HEK293 (cell line): ENCODE data around the gene UNC5B.
A peak's percentile ranks its signal among the peaks of the same experiment; 100 is the strongest.

Source experiments
- ATF2 ChIP-seq: fragments of 450-650 bp; formaldehyde crosslinking; IDR thresholded peaks from 2 replicates; pipeline ENCODE4 v1.5.1; 2016; ENCODE audit warnings: missing biosample characterization, missing genetic modification characterization, low read depth
- FEZF1 ChIP-seq: fragments of 450-650 bp; formaldehyde crosslinking; IDR thresholded peaks from 2 replicates; pipeline ENCODE4 v1.5.1; 2016; ENCODE audit warnings: missing biosample characterization, missing genetic modification characterization
- HOXA7 ChIP-seq: sonication (generic); formaldehyde crosslinking; IDR thresholded peaks from 2 replicates; pipeline ENCODE4 v1.8.1; 2022; ENCODE audit warnings: missing genetic modification reagents, borderline replicate concordance
- KLF16 ChIP-seq: fragments of 450-650 bp; formaldehyde crosslinking; IDR thresholded peaks from 2 replicates; pipeline ENCODE4 v1.5.1; 2017; ENCODE audit warnings: missing biosample characterization, missing genetic modification characterization
- ZBTB10 ChIP-seq: fragments of 450-650 bp; formaldehyde crosslinking; IDR thresholded peaks from 2 replicates; pipeline ENCODE4 v1.5.1; 2016; ENCODE audit warnings: missing biosample characterization, missing genetic modification characterization
- ZNF114 ChIP-seq: fragments of 450-650 bp; formaldehyde crosslinking; IDR thresholded peaks from 2 replicates; pipeline ENCODE4 v1.5.0; 2017; ENCODE audit warnings: missing biosample characterization, missing genetic modification characterization
- ZNF132 ChIP-seq: fragments of 450-650 bp; formaldehyde crosslinking; IDR thresholded peaks from 2 replicates; pipeline ENCODE4 v1.5.1; 2017; ENCODE audit warnings: missing biosample characterization, missing genetic modification characterization, borderline replicate concordance
- ZNF140 ChIP-seq: fragments of 450-650 bp; formaldehyde crosslinking; IDR thresholded peaks from 2 replicates; pipeline ENCODE4 v1.5.1; 2016; ENCODE audit warnings: missing biosample characterization, missing genetic modification characterization
- ZNF155 ChIP-seq: fragments of 450-650 bp; formaldehyde crosslinking; IDR thresholded peaks from 2 replicates; pipeline ENCODE4 v1.5.1; 2016; ENCODE audit warnings: missing biosample characterization, missing genetic modification characterization
- ZNF174 ChIP-seq: fragments of 450-650 bp; formaldehyde crosslinking; IDR thresholded peaks from 2 replicates; pipeline ENCODE4 v1.5.0; 2017; ENCODE audit warnings: missing biosample characterization, mild to moderate bottlenecking, missing genetic modification characterization
- ZNF184 ChIP-seq: fragments of 450-650 bp; IDR thresholded peaks from 2 replicates; pipeline ENCODE4 v1.5.1; 2018; ENCODE audit warnings: missing biosample characterization, mild to moderate bottlenecking, missing genetic modification characterization
- ZNF19 ChIP-seq: fragments of 450-650 bp; formaldehyde crosslinking; IDR thresholded peaks from 2 replicates; pipeline ENCODE4; 2016; ENCODE audit warnings: missing biosample characterization, missing genetic modification characterization, low read depth
- ZNF23 ChIP-seq: fragments of 450-650 bp; formaldehyde crosslinking; IDR thresholded peaks from 2 replicates; pipeline ENCODE4 v1.5.1; 2016; ENCODE audit warnings: missing biosample characterization, missing genetic modification characterization, borderline replicate concordance
- ZNF24 ChIP-seq: fragments of 450-650 bp; formaldehyde crosslinking; IDR thresholded peaks from 2 replicates; pipeline ENCODE4 v1.5.1; 2016; ENCODE audit warnings: missing biosample characterization, missing genetic modification characterization
- ZNF248 ChIP-seq: fragments of 450-650 bp; formaldehyde crosslinking; IDR thresholded peaks from 2 replicates; pipeline ENCODE4 v1.5.1; 2017; ENCODE audit warnings: missing biosample characterization, missing genetic modification characterization
- ZNF266 ChIP-seq: fragments of 450-650 bp; formaldehyde crosslinking; IDR thresholded peaks from 2 replicates; pipeline ENCODE4 v1.5.1; 2016; ENCODE audit warnings: missing biosample characterization, missing genetic modification characterization, low read depth
- ZNF514 ChIP-seq: fragments of 450-650 bp; formaldehyde crosslinking; IDR thresholded peaks from 2 replicates; pipeline ENCODE4 v1.5.1; 2016; ENCODE audit warnings: missing biosample characterization, missing genetic modification characterization
- ZNF521 ChIP-seq: fragments of 450-650 bp; formaldehyde crosslinking; IDR thresholded peaks from 2 replicates; pipeline ENCODE4 v1.5.1; 2017; ENCODE audit warnings: missing biosample characterization, mild to moderate bottlenecking, missing genetic modification characterization
- ZNF561 ChIP-seq: fragments of 450-650 bp; IDR thresholded peaks from 2 replicates; pipeline ENCODE4 v1.5.1; 2018; ENCODE audit warnings: missing biosample characterization, missing genetic modification characterization, borderline replicate concordance
- ZNF658 ChIP-seq: fragments of 450-650 bp; formaldehyde crosslinking; IDR thresholded peaks from 2 replicates; pipeline ENCODE4; 2016; ENCODE audit warnings: missing biosample characterization, missing genetic modification characterization
- ZNF664 ChIP-seq: fragments of 450-650 bp; formaldehyde crosslinking; IDR thresholded peaks from 2 replicates; pipeline ENCODE4 v1.5.1; 2016; ENCODE audit warnings: missing biosample characterization, missing genetic modification characterization
- ZNF776 ChIP-seq: fragments of 450-650 bp; formaldehyde crosslinking; IDR thresholded peaks from 2 replicates; pipeline ENCODE4 v1.5.0; 2017; ENCODE audit warnings: missing biosample characterization, missing genetic modification characterization, borderline replicate concordance
- ZNF791 ChIP-seq: fragments of 450-650 bp; formaldehyde crosslinking; IDR thresholded peaks from 2 replicates; pipeline ENCODE4 v1.5.1; 2016; ENCODE audit warnings: missing biosample characterization, missing genetic modification characterization
- TF ChIP-seq, protein P1 (sequence below): fragments of 450-650 bp; formaldehyde crosslinking; IDR thresholded peaks from 2 replicates; pipeline ENCODE4 v1.5.1; 2016; ENCODE audit warnings: missing biosample characterization, missing genetic modification characterization
- TF ChIP-seq, protein P2 (sequence below): fragments of 450-650 bp; formaldehyde crosslinking; IDR thresholded peaks from 2 replicates; pipeline ENCODE4 v1.5.1; 2016; ENCODE audit warnings: missing biosample characterization, missing genetic modification characterization
- TF ChIP-seq, protein P3 (sequence below): fragments of 450-650 bp; formaldehyde crosslinking; IDR thresholded peaks from 2 replicates; pipeline ENCODE4 v1.5.1; 2016; ENCODE audit warnings: missing biosample characterization, missing genetic modification characterization
- TF ChIP-seq, protein P4 (sequence below): fragments of 450-650 bp; formaldehyde crosslinking; IDR thresholded peaks from 2 replicates; pipeline ENCODE4 v1.5.1; 2017; ENCODE audit warnings: missing biosample characterization, missing genetic modification characterization

Gene UNC5B

GRCh38 chr10:71232089-71232998 lies 20.0 kb downstream of the UNC5B start (continued):
- peak; percentile 89 for TF ChIP-seq KLF16
- no peak for TF ChIP-seq ZNF664
- no peak for TF ChIP-seq ZNF140 (tag by site-specific recombination)
- no peak for TF ChIP-seq ZNF266
- peak; percentile 88 for TF ChIP-seq FEZF1 (tag by site-specific recombination)
- no peak for TF ChIP-seq ZNF23
- no peak for TF ChIP-seq ZNF174 (tag by site-specific recombination)
- TF ChIP-seq ZNF776 (tag by site-specific recombination), result no peak
- TF ChIP-seq, protein P1, sequence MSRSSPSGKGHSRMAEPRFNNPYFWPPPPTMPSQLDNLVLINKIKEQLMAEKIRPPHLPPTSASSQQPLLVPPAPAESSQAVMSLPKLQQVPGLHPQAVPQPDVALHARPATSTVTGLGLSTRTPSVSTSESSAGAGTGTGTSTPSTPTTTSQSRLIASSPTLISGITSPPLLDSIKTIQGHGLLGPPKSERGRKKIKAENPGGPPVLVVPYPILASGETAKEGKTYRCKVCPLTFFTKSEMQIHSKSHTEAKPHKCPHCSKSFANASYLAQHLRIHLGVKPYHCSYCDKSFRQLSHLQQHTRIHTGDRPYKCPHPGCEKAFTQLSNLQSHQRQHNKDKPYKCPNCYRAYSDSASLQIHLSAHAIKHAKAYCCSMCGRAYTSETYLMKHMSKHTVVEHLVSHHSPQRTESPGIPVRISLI, result no peak
- no peak for TF ChIP-seq HOXA7 (CRISPR knock-in tag)
- no peak for TF ChIP-seq ZNF521
- TF ChIP-seq ATF2, result peak; percentile 62; the same call in 1 of the 2 replicates
- no peak for TF ChIP-seq ZNF514 (tag by site-specific recombination)
- TF ChIP-seq, protein P2, sequence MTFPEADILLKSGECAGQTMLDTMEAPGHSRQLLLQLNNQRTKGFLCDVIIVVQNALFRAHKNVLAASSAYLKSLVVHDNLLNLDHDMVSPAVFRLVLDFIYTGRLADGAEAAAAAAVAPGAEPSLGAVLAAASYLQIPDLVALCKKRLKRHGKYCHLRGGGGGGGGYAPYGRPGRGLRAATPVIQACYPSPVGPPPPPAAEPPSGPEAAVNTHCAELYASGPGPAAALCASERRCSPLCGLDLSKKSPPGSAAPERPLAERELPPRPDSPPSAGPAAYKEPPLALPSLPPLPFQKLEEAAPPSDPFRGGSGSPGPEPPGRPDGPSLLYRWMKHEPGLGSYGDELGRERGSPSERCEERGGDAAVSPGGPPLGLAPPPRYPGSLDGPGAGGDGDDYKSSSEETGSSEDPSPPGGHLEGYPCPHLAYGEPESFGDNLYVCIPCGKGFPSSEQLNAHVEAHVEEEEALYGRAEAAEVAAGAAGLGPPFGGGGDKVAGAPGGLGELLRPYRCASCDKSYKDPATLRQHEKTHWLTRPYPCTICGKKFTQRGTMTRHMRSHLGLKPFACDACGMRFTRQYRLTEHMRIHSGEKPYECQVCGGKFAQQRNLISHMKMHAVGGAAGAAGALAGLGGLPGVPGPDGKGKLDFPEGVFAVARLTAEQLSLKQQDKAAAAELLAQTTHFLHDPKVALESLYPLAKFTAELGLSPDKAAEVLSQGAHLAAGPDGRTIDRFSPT (tag by site-specific recombination), result no peak
- TF ChIP-seq, protein P3, sequence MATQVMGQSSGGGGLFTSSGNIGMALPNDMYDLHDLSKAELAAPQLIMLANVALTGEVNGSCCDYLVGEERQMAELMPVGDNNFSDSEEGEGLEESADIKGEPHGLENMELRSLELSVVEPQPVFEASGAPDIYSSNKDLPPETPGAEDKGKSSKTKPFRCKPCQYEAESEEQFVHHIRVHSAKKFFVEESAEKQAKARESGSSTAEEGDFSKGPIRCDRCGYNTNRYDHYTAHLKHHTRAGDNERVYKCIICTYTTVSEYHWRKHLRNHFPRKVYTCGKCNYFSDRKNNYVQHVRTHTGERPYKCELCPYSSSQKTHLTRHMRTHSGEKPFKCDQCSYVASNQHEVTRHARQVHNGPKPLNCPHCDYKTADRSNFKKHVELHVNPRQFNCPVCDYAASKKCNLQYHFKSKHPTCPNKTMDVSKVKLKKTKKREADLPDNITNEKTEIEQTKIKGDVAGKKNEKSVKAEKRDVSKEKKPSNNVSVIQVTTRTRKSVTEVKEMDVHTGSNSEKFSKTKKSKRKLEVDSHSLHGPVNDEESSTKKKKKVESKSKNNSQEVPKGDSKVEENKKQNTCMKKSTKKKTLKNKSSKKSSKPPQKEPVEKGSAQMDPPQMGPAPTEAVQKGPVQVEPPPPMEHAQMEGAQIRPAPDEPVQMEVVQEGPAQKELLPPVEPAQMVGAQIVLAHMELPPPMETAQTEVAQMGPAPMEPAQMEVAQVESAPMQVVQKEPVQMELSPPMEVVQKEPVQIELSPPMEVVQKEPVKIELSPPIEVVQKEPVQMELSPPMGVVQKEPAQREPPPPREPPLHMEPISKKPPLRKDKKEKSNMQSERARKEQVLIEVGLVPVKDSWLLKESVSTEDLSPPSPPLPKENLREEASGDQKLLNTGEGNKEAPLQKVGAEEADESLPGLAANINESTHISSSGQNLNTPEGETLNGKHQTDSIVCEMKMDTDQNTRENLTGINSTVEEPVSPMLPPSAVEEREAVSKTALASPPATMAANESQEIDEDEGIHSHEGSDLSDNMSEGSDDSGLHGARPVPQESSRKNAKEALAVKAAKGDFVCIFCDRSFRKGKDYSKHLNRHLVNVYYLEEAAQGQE, result no peak
- TF ChIP-seq ZNF658 (tag by site-specific recombination), result no peak
- TF ChIP-seq ZNF791 (tag by site-specific recombination), result no peak
- TF ChIP-seq ZNF24 (tag by site-specific recombination), result 0 out of 2 replicates have a peak, but pooled peaks have one; percentile 42
- TF ChIP-seq, protein P4, sequence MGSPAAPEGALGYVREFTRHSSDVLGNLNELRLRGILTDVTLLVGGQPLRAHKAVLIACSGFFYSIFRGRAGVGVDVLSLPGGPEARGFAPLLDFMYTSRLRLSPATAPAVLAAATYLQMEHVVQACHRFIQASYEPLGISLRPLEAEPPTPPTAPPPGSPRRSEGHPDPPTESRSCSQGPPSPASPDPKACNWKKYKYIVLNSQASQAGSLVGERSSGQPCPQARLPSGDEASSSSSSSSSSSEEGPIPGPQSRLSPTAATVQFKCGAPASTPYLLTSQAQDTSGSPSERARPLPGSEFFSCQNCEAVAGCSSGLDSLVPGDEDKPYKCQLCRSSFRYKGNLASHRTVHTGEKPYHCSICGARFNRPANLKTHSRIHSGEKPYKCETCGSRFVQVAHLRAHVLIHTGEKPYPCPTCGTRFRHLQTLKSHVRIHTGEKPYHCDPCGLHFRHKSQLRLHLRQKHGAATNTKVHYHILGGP (tag by site-specific recombination), result no peak
- TF ChIP-seq ZNF155 (tag by site-specific recombination), result no peak
- TF ChIP-seq ZNF561 (tag by site-specific recombination), result no peak
- TF ChIP-seq ZNF19 (tag by site-specific recombination), result no peak
- TF ChIP-seq ZNF184 (tag by site-specific recombination), result no peak
- TF ChIP-seq ZBTB10 (tag by site-specific recombination), result no peak
- TF ChIP-seq ZNF132, result no peak
- no peak for TF ChIP-seq ZNF114 (tag by site-specific recombination)
- no peak for TF ChIP-seq ZNF248 (tag by site-specific recombination)
